ENCODE data around the gene RAB24.
"Not testable (repeated sequence)": the region's sequence is repeated elsewhere in the genome, so short reads cannot be mapped to it uniquely, and the experiment has no call there.

Gene RAB24

GRCh38 chr5:177347699-177348098 is 44.2 kb upstream of the RAB24 start:
- in situ Hi-C loops (cut with MboI; ENCODE audit: low pct_unique_long_range_greater_than_20kb, low sequenced_read_pairs, unreplicated experiment): no loop called here
- no peak for TF ChIP-seq CTCF (IDR thresholded peaks at IDR 0.05; ENCODE audit: extremely low read depth, insufficient read depth, missing control alignments)
- DNase-seq (ENCODE audit: low spot score): no peak

GRCh38 chr5:177346820-177347219 is 43.3 kb upstream of the RAB24 start:
- TF ChIP-seq CTCF (IDR thresholded peaks at IDR 0.05; ENCODE audit: extremely low read depth, insufficient read depth, missing control alignments): no peak
- in situ Hi-C loops (cut with MboI; ENCODE audit: low pct_unique_long_range_greater_than_20kb, low sequenced_read_pairs, unreplicated experiment): no loop called here
- DNase-seq (ENCODE audit: low spot score): no peak

GRCh38 chr5:177344891-177345290 is 41.4 kb upstream of the RAB24 start:
- DNase-seq (ENCODE audit: low spot score): no peak
- in situ Hi-C loops (cut with MboI; ENCODE audit: low pct_unique_long_range_greater_than_20kb, low sequenced_read_pairs, unreplicated experiment): no loop called here
- no peak for TF ChIP-seq CTCF (IDR thresholded peaks at IDR 0.05; ENCODE audit: extremely low read depth, insufficient read depth, missing control alignments)

GRCh38 chr5:177343777-177344176 is 40.3 kb upstream of the RAB24 start:
- in situ Hi-C loops (cut with MboI; ENCODE audit: low pct_unique_long_range_greater_than_20kb, low sequenced_read_pairs, unreplicated experiment): no loop called here
- TF ChIP-seq CTCF (IDR thresholded peaks at IDR 0.05; ENCODE audit: extremely low read depth, insufficient read depth, missing control alignments): no peak
- DNase-seq (ENCODE audit: low spot score): no peak

GRCh38 chr5:177343000-177343399 is 39.5 kb upstream of the RAB24 start:
- DNase-seq (ENCODE audit: low spot score); in situ Hi-C loops (cut with MboI; ENCODE audit: low pct_unique_long_range_greater_than_20kb, low sequenced_read_pairs, unreplicated experiment): not testable (repeated sequence)

GRCh38 chr5:177339107-177339638 is 35.7 kb upstream of the RAB24 start:
- in situ Hi-C loops (cut with MboI; ENCODE audit: low pct_unique_long_range_greater_than_20kb, low sequenced_read_pairs, unreplicated experiment): no loop called here
- no peak for DNase-seq (ENCODE audit: low spot score)
- TF ChIP-seq CTCF (IDR thresholded peaks at IDR 0.05; ENCODE audit: extremely low read depth, insufficient read depth, missing control alignments): no peak

- in situ Hi-C loops (cut with MboI; ENCODE audit: low pct_unique_long_range_greater_than_20kb, low sequenced_read_pairs, unreplicated experiment): no loop called here
- no peak for TF ChIP-seq CTCF (IDR thresholded peaks at IDR 0.05; ENCODE audit: extremely low read depth, insufficient read depth, missing control alignments)
- DNase-seq (ENCODE audit: low spot score): no peak
Observed at GRCh38 chr5:177338251-177339106, 35.0 kb upstream of the RAB24 start.

All from GM13977 (cell line).